GM21367 (cell line): Measurements from ENCODE around the gene POU1F1.
"Not testable (repeated sequence)": the region's sequence is repeated elsewhere in the genome, so short reads cannot be mapped to it uniquely, and the experiment has no call there.

Experiments
- ATAC-seq: cut with Tn5 transposase; IDR thresholded peaks from one replicate; pipeline ENCODE4 v1.9.1; 2021; ENCODE audit not compliant: unreplicated experiment

Gene POU1F1

DNA sequence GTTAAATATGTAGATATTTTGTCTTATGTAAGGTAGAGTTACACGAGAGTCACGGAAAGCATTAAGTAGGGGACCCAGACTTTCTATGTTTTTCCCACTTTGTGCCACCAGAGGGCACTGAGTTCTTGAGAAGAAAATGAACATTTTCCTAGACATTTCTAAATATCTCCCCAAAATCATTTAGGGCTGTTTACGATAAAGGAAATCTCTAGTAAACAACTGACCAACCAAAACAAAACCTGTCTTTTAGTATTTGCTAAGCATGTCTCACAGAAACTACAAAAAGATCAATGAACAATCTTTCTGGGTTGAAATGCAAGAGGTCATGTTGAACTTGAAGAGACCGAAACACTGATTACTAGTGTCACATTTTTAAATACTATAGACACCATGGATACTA lies 16.1 kb downstream of the POU1F1 start:
- ATAC-seq = peak; percentile 90

DNA sequence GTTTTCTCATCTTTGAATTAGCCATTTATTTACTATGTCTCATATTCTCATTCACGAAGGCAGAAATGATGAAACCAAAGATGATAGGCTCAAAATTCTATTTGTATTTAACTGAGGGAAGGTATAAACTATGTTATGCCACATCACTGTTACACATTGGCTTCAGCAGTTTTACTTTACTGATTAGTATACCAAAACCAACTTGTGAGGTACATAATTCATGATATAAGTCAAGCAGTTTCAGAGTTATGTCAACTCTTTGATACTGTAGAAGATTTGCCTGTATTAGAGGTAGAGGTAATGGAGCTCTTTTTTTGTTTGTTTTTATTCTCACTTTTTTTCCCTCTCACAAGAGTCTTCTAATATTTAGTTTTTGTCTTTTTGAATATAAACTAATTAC lies 26.4 kb downstream of the POU1F1 start:
- no peak for ATAC-seq

DNA sequence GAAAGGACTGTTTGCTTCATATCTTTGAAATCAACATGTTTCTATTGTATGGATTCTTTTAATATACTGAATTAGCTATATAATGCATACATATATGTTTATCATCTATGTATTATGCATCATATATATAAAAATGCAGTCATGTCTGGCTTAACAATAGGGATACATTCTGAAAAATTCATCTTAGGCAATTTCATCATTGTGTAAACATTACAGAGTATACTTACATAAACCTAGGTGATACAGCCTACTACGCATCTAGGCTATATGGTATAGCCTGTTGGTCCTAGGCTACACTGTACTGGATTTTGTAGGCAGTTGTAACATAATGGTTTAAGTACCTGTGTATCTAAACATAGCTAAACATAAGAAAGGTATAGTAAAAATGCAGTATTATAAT lies 27.6 kb downstream of the POU1F1 start:
- ATAC-seq = no peak

DNA sequence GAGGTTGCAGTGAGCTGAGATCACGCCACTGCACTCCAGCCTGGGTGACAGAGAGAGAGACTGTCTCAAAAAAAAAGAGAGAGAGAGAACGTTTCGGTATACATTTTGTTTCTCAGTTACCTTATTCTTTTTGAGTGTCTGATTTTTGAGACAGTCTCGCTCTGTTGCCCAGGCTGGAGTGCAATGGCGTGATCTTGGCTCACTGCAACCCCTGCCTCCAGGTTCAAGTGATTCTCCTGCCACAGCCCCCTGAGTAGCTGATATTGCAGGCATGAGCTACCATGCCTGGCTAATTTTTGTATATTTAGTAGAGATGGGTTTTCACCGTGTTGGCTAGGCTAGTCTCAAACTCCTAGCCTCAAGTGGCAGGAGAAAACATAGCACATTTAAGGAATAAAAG lies 28.2 kb downstream of the POU1F1 start:
- not testable (repeated sequence) for ATAC-seq

DNA sequence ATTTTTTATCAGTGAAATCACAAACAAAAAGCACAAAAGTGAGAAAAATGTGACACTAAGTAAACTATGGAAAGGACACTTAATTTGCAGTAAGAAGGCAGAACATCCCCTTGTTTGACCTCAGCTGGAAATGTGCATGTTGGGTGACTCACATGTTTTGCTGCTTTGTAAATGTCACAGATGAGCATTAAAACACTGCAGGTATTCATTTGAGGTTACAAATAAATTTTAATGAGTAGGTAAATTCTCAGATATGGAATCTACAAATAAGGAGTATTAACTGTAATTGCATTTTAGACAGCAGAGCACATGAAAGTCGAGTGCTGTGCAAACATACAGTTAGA lies 29.0 kb downstream of the POU1F1 start:
- ATAC-seq = no peak

DNA sequence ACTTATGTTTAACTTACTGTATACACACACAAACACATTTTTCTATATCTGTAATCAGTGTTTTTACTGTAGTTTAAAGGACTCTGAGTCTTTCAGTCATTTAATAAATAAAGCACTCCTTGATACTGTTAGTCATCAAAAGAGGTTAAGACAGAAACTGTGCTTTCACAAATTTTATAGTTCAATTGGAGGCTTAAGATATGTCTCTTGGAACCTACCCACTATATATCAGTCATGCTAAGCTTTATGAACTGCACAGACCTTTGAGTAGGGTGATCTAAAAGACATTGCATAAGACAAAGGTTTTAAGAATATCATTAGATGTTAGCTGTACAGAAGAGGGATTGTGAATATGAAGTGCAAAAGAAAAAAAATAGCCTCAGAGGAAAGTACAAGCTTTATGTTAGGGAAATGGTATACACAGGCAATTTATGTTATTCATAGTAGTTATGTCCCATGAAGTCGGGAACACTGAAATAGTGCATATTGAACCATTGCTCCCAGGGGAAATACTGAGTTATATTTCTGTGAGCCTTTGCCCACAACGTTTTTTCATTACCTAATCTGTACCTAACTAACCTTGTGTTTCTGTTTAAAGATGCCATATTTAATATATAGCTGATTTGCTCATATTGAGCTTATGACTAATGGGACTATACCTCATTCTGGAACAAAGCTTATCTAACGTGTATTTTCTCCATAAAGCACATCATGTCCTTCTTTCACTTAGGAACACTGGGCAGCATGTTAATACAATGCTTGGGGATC lies 29.5 kb downstream of the POU1F1 start:
- no peak for ATAC-seq

DNA sequence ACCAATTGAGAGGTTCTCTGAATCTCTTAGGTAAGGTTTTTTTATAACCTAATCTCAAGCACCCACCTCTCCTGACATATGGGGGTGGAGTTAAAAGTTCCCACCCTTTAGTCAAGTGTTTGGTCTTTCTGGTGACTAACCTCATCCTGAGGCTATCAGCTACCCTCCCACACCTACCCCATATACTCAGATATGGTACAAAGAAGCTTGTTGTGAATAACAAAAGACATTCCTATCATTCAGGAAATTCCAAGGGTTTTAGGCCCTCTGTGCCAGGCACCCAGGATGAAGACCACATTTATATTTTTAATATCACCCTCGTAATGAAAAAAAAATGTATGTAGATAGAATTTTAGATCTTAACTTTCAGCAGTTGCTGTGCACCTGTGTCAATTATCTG lies 40.3 kb downstream of the POU1F1 start:
- no peak for ATAC-seq

DNA sequence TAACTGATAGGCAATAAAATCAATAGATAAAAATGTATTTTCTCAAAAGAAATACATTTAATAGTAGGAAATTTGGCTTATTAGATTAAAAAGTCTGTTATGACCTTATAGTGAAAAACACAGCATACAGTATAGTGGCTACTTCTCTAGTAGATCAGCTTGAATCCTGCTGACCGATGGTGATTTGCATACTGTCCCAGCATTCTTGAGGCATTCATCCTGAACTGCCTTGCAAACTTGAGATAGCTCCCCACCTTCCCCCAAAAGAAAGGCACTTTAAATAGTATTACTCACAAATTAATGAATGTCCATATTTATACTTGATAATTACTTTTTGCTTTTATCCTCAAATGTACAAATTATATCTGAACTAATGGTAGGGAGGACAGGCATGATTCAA lies 42.6 kb downstream of the POU1F1 start:
- no peak for ATAC-seq

DNA sequence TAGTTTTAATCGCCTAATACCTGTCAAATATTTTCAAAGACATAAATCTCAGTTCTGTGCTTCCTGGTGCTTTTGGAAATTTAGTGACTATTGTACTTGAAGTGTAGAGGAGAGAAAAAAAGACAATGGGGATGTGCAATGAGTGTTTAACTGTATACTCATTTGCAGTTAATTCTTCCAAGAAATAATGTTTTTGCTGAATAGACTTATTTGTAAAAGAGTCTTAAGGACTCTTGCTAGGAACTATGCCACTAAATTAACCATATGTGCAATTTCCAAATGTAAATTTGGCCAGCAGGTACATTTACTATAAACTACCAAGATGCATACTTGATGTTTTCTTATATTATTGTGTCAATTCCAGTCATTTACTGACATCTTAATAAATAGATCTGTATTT lies 47.3 kb downstream of the POU1F1 start:
- no peak for ATAC-seq

DNA sequence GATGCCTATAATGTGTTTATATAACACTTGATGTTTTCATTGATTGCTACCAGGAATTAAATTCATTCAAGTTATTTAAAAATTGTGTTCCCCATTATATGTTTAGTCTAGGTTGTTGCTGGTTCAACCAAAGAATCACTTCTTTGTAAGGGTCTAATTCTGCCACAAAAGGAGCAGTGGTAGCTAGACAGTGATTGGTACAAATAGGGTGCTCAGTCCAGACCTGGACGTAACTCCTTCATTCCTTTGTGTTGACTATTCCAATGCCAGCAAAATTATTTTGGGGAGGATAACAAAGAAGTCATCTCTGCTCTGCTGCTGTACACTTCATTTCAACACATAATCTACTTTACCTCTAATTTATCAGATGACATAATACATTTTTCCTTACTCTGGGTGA lies 48.1 kb downstream of the POU1F1 start:
- no peak for ATAC-seq

DNA sequence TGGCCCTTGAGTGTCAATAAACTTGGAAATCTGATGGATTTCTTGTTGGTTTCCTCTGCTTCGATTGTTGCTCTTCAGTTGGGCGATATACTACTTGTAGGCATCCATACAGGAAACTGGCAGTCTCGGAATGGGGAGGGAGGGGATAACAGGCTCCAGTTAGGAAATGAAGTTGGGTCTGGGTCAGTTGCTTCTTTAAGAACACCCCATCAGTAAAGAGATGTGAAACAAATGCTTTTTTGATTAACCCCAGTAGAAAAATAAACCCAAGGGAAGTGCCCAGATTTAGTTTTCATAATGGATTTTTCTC lies 48.6 kb downstream of the POU1F1 start:
- peak; percentile 0 for ATAC-seq

DNA sequence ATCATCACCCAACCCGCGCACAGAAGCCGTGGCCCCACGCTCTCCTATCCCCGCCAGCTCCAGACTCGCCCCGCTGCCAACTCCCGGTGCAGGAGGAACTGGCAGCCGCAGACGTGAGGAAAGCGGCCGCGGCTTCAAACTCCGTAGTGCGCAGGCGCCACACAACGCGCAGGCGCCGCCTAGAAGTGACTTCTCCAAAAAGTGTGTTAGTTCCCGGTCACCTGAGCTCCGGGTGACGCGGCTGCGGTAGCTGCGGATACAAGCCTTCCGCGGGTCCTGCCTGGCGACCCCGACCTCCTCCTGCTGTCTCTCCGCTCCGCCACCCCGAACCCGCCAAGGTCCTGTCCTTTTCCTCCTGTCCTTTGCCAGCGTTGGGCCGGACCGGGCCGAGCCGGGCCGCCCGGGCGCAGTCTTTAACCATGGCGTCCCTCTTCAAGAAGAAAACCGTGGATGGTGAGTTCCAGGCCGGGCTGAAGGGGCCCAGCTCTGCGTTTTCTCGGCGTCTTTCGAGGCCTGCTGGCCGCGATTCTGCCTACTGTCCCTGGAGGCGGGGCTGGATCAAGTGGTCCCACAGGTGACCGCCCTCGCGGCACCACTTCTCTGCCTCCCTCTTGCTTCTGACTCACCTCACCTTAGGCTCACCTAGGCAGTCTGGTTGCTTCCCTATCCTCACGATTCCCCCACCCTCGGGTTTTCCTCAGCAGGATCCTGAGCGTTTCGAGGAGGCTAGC lies 49.1 kb downstream of the POU1F1 start, which contains the start of gene CHMP2B:
CHMP2B (plus strand) TSS at position 206 of the 731 bp plus-strand sequence; CDS start at position 420, 214 bp downstream.
- ATAC-seq = peak; percentile 94

DNA sequence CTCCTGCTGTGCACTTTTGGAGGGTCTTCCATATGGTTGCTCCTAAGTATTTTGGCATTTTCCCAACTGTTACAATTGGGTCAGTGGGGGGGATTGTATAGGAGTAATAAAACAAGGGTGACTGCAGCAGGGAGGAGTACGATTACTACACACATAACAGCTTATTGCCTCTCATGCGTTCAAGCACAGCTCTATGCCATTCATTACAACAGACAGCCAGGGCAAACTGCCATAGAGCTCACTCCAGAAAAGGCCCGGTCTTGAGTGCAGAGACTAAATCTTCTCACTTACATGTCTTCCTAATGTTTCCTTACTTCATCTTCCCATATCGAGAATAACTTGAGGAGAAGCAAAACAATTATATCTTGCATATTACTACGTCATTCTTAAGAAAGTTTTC lies 50.7 kb downstream of the POU1F1 start:
- no peak for ATAC-seq

DNA sequence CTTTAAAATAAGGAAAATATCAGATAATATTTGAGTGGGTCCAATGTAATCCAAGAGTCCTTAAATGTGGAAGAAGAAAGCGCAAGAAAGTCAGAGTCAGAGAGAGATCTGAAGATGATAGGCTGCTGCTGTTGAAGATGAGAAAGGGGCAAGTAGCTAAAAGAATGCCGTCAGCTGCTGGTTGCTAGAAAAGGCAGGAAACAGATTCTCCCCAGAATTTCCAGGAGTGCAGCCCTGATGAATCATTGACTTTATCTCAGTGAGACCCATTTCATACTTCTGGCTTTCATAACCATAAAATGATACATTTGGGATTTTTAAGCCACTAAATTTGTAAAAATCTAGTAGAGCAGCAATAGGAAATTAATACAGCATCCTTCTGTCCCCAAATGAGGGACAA lies 56.8 kb downstream of the POU1F1 start:
- ATAC-seq = no peak

DNA sequence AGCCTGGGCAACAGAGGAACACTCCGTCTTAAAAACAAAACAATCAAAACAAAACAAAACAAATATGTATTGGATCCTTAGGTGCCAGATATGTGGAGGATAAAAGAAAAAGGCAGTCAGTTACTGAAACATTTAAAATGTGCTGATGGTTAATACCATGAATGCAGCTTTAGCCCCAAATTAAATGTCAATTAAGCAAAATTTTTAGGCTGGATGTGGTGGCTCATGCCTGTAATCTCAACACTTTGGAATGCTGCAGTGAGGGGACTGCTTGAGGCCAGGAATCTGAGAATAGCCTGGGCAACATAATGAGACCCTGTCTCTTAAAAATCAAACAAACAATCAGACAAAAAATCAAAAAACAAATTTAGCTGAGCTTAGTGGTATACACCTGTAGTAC lies 57.8 kb downstream of the POU1F1 start:
- ATAC-seq = no peak
